HG03565 (cell line): ENCODE results near the gene ZIC4.

Experiments
- ATAC-seq: cut with Tn5 transposase; IDR thresholded peaks from one replicate; pipeline ENCODE4 v1.9.1; 2021; ENCODE audit warnings: mild to moderate bottlenecking, moderate library complexity; ENCODE audit not compliant: unreplicated experiment

Gene ZIC4

GRCh38 chr3:147405231-147406027 lies 914 bp downstream of the ZIC4 start:
- no peak for ATAC-seq

GRCh38 chr3:147404800-147405230 lies 1.5 kb downstream of the ZIC4 start:
- ATAC-seq: no peak

DNA sequence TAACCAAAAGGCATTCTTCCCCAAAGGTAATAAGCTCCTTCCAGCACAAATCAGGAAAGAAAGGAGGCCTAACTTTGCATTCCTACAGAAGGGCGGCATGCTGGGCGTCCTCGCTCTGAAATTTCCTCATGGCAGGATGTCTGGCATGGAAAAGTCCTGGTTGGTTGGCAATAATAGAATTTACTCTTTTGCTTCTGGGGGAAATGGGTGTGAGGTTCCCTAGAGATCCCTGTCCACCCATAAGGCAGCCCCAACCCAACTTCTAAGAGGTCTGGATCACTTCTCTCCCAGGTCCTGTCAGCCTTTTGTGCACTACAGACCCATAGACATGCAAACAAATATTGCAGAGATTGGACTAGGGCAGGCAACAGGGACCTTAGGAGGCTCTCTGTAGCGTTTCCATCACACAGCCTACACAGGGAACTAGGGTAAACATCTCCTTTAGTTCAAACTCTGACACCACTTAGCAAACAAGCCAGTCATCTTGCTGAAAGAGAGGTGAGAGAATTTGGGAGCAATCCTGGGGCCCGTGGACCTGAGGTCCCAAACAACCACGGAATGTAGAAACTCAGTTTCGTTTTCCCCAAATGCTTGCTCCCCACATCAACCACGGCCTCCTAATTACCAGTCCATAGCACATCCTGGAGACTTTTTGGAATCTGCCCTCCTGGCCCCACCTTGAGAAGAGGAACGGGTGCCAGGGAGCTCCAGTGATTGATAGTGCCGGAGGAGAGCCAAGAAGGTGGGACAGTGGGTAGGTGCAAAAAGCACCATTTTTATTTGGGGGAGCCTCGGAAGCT lies 2.1 kb downstream of the ZIC4 start:
- ATAC-seq: no peak

DNA sequence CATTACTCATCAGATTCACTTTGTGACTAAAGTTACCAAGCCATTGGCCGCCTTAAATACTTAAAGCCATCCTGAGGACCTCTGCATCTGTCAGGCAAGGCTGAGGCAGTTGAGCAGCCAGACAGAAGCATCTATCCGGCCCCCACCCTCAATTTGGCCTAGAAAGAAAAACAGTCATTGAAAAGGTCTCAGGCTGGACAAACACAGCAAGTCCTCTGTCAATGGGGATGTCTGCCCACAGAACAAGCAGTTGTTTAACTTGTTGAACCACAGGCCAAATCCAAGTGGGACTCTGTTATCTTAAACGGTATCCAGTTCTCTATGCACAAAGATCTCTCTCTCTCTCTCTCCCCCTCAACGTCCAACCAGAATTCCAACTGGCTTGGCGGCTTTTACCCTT lies 2.8 kb downstream of the ZIC4 start:
- ATAC-seq: no peak

DNA sequence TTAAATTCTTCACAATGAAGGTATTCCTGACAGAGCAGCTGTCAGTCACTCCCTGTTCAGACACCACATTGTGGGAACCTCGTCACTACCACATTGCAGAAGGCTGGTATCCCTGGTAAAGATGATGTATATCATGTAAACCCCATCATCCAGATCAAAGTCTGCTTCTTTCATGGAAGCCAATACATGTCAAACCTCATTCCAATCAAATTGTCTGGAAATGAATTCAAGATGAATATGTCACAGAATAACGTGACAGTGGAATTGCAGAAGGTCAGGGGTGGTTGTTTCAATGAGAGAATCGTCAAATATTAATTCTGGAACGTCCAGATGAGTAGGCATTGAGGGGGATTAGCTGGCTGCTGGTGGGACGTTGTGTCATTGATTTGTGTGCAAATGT lies 4.2 kb downstream of the ZIC4 start:
- no peak for ATAC-seq

- no peak for ATAC-seq
Measured at GRCh38 chr3:147401421-147401820, 4.9 kb downstream of the ZIC4 start.

- ATAC-seq: no peak
Measured at GRCh38 chr3:147400999-147401398, 5.3 kb downstream of the ZIC4 start.

DNA sequence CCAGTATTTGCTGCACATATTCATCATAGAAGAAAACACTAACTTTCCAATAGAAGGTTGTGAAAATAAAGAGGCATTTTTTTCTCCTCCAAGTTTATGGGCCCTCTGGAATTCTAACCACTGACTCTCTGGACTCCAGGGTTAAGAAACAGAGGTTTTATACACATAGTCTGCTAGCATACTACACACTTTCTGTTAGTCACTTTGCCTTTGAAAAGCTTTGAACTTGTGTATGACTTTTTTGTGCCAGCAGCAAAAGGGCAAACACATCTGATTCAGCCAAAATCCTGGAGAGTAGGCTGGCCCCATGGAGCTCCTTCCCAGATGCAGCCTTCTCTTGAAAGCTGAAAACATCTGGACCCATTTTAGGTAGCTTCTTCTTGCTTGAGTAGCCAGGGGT lies 6.2 kb downstream of the ZIC4 start:
- no peak for ATAC-seq

DNA sequence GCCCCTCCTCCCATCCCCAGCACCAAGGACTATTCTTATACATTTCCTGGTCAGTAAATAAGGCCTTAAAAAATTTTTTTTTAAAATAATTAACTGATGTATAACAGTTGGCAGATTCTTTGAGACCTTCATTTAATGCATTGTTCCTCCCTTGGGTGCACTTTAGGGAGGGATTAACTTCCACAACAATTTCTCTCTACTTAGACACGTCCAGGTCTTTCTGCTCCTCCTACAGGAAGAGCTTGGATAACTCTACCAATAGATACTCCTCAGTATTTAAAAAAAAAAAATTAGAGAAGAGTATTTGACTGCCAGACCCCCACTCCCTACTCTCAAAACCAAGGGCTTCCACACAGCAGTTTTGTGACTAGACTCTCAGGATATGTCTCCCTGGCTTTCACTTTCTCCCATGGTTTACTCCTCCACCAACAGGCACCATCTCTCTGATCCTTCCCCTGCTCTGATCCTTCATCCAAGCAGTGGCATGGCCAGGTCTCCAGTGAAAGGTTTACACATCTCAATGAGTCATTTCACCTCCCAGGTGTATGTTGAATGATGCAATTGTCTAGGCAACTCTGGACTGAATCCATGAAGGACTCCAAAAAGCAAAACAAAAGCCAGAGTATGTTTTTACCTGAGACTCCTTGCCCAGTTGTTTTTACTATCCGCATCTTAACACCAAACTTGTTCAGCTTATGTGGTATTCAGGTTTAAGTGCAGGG lies 7.4 kb downstream of the ZIC4 start:
- ATAC-seq: no peak

- no peak for ATAC-seq
Measured at GRCh38 chr3:147397875-147398812, 8.2 kb downstream of the ZIC4 start.

DNA sequence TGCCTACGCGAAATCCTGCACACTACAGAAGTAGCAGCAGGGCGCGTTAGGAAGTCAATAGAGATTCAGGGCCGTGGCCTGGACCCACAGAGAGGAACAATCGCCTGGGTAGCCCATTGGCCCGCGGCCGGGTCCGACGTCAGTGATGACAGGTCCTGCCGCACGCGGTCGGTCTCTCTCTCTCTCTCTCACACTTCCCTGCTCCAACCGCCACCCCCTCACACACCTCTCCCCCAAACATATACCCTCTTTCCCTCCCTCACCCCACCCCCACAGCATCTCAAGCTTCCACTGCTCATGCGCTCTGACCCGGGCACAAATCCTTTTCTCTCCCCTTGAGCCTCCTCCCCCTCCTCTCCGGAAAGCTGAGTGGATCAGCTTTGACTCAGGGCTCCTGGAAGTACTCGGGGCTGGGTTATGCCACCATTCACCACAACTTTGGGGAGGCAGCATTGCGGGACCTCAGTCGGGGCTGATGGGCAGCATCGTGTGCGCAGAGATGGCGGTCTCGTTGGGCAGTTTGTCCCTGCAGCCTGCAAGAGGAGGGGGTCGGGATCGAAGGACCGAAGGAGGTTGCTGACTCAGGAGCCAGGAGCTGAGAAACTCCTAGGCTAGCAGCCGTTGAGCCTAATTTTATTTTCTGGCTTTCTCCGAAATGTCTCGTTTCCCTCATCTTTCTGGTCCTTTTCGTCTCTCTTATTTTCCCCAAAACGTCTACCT lies 9.0 kb downstream of the ZIC4 start:
- ATAC-seq: no peak

- no peak for ATAC-seq
Measured at GRCh38 chr3:147396712-147397046, 9.7 kb downstream of the ZIC4 start.

DNA sequence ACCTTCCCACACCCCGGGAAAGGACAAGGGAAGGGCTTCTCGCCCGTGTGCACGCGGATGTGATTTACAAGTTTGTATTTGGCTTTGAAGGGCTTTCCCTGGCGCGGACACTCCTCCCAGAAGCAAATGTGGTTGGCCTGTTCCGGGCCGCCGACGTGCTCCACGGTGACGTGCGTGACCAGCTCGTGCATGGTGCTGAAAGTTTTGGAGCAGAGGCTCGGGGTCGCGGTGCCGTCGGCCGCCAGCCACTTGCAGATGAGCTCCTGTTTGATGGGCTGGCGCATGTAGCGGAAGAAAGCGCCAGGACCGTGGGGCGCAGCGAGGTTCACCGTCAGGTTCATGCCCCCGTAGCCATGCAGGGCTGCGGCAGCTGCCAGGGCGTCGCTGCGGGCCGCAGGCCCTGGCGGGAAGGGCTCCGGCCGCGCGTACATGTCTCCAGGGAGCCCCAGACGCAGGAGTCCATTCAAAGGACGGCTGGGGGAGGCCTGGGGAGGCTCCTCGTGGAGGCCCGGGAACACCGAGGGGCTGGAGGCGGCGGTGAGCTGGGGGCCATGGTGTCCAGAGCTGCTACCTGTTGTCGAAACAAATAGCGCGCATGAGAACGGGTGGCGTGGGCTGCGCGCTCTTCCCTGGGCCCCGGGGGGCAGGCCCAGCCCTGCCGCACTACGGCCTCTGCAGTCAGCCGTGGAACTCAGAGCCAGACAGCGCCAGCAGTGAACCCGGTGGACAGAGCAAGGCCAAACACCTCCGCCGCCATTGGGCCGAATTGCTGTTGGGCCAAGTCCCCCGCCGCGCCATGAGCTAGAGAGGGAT lies 10.2 kb downstream of the ZIC4 start:
- ATAC-seq: no peak

DNA sequence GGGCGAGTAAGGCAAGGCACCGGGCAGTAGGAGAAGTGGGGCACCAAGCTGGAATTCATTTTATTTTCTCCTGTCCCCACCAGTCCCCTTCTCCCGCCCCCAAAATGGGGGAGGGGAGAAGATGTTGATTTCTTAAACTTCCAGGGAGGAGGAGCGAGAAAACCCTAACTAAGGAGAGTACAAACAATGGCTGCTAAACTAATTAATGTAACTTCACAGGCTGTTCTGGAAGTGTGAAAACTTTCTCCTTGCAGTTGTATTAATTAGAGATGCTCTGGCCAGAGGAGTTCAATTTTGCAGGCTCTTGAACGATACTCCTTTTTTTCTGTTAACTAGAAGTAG lies 11.5 kb downstream of the ZIC4 start:
- ATAC-seq: no peak

DNA sequence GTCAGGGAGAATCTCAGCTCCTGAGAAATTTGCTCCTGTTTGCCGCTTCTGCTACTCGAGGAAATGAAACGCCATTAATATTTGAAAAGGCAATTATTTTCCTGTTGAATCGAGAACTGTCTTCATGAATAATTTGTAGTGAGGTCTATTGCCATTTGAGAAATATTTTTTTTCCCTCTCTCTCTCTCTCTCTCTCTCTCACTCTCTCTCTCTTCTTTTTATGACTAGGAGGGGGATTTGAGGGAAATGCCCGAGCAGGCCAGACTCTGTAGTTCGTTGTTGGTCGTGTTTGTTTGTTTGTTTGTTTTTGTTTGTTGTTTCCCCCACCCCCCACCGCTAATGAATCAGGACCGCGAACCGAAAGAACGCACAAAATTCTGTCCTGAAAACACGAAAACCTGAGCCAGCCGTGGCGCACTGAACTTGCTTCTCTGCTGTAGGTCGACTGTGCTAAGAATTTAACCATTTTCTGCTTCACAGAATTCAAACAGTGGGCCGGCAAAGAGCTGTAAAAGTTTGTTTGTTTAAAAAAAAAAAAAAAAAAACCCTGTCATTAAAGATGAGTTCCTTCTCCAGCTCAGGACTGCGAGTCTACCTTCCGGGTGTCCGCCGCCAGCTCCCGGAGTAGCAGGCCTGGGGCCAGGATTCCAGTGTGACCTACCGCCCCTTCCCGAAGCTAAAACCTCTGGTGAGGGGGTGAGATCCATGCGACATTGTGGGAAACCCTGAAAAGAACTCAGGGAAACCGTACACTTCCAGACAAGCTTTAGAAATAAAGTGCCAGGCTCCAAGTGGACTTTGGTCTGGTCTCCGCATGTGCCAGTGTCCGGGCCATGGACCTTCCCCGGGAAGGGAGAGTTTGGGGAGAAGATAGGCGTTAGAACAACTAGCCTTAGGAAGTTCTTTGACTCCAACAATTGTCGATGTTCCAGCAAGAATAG lies 12.1 kb downstream of the ZIC4 start:
- no peak for ATAC-seq

DNA sequence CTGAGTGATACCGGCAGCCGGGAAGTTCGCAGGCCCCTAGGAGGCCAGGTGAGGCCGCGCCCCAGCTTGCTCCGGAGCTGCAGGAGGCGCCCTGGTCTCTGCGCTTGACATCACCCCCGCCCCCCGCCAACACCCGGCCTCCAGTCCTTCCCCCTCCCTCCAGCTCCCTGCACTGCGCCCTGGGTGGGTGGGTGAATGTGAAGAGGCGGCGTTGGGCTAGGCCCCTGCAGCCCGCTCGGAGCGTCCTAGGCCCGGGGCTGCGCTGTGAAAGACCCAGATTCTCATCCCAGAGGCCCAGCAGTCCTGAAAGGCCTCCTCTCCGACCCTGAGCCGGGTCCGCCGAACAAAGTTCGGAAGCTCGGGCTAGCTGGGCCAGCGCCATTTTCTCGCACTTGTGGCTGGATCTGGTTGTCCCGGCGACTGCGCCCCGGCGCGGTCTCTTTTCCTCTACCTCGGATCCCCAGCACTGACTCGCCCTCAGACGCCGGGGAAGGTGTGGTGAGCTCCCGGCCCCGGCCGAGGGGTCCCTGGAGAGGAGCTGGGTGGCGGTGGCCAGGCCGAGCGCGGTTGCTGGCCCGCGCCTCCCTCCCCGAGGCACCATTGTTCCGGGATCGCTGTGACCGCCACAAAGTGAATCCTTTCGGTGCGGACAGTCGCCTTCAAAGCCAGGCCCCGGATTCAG lies 12.9 kb downstream of the ZIC4 start:
- no peak for ATAC-seq

DNA sequence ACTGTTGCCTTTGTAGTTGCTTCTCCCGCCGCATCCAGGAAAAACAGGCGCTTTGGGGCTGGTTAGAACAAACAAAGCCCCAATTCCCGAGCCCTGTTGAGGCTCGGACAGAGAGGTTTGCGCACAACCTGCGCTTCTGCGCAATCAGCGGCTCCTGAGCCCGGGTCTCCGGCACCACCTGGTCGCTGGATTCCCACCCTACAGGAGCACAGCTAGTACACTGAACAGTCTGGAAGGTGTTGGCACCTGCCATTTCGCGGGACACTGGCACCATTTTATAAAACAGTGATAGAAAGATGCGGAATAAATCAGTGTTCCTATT lies 13.8 kb downstream of the ZIC4 start:
- ATAC-seq: no peak
